Dermis blood vessel endothelial cell (primary cell): ENCODE measurements around the gene BAHCC1. TPM values are rescaled to one million over a fixed set of nuclear protein-coding genes. Genes with fewer than 3 reads are reported as not detected.

Experiments used
- DNase-seq: peaks from one replicate; pipeline ENCODE4 v3.0.0; 2010
- total RNA-seq: library from RNA; depleted of rRNA; stranded (reverse); fragments of >200 nt; gene quantifications from 2 replicates; pipeline ENCODE4 v1.2.3, GENCODE V29; 2014

The BAHCC1 gene
- total RNA-seq, 1 donor from 2014 or later = 4.8 TPM

- peak; percentile 32 for DNase-seq
Observed at GRCh38 chr17:81398832-81399411, 3.7 kb downstream of the BAHCC1 start.

- DNase-seq = peak; percentile 49
Observed at GRCh38 chr17:81399481-81400153, 4.4 kb downstream of the BAHCC1 start.

- peak; percentile 71 for DNase-seq
Observed at GRCh38 chr17:81400154-81400977, 5.1 kb downstream of the BAHCC1 start.

- DNase-seq = no peak
Observed at GRCh38 chr17:81400996-81401722, 5.9 kb downstream of the BAHCC1 start.

- DNase-seq = peak; percentile 63
Observed at GRCh38 chr17:81401723-81402529, 6.7 kb downstream of the BAHCC1 start.

GRCh38 chr17:81402530-81402941 lies 7.3 kb downstream of the BAHCC1 start:
- no peak for DNase-seq

GRCh38 chr17:81402981-81403467 lies 7.8 kb downstream of the BAHCC1 start:
- DNase-seq = peak; percentile 38

GRCh38 chr17:81403671-81404534 lies 8.6 kb downstream of the BAHCC1 start:
- DNase-seq = peak; percentile 46

- DNase-seq = no peak
Observed at GRCh38 chr17:81404558-81405165, 9.4 kb downstream of the BAHCC1 start.

- DNase-seq = peak; percentile 32
Observed at GRCh38 chr17:81405411-81405872, 10.2 kb downstream of the BAHCC1 start.

- peak; percentile 36 for DNase-seq
Observed at GRCh38 chr17:81406117-81406953, 11.1 kb downstream of the BAHCC1 start.

GRCh38 chr17:81408049-81408448 lies 12.8 kb downstream of the BAHCC1 start:
- no peak for DNase-seq

- DNase-seq = no peak
Observed at GRCh38 chr17:81409190-81409935, 14.1 kb downstream of the BAHCC1 start.

- no peak for DNase-seq
Observed at GRCh38 chr17:81410852-81411251, 15.6 kb downstream of the BAHCC1 start.

GRCh38 chr17:81411305-81411704 lies 16.0 kb downstream of the BAHCC1 start:
- no peak for DNase-seq

- DNase-seq = peak; percentile 68
Observed at GRCh38 chr17:81412490-81413093, 17.3 kb downstream of the BAHCC1 start.

- no peak for DNase-seq
Observed at GRCh38 chr17:81413497-81414135, 18.4 kb downstream of the BAHCC1 start.
